ENCODE measurements around the gene IRGC.

Gene IRGC

GRCh38 chr19:43769256-43769655 lies 53.4 kb downstream of the IRGC start:
- Histone ChIP-seq H3K9me3 (ENCODE audit: control insufficient read depth, insufficient read depth, low read length) (no peaks in the 10 kb centered on the region), H3K27me3 (ENCODE audit: control insufficient read depth, insufficient read depth, low read length) (peaks cover 23% of the 10 kb centered on the region), H3K9ac (ENCODE audit: low read depth, low read length) (no peak overlapping the region), H3K4me1 (ENCODE audit: control insufficient read depth, insufficient read depth, low read length) (peaks cover 16% of the 10 kb centered on the region; the same call in 1 of the 2 replicates), H3K36me3 (ENCODE audit: control insufficient read depth, insufficient read depth, low read length) (no peaks in the 10 kb centered on the region), H3K4me3 (ENCODE audit: low read depth, low read length) (no peak overlapping the region), H3K27ac (ENCODE audit: low read depth, low read length) (no peak overlapping the region)
